8988T (cell line): ENCODE data around the gene OSBP2.

Source experiments
- DNase-seq: peaks from one replicate; pipeline ENCODE4 v3.0.0; 2011

The OSBP2 gene

GRCh38 chr22:30871391-30872284, 177.0 kb downstream of the OSBP2 start:
- peak; percentile 5 for DNase-seq

DNA sequence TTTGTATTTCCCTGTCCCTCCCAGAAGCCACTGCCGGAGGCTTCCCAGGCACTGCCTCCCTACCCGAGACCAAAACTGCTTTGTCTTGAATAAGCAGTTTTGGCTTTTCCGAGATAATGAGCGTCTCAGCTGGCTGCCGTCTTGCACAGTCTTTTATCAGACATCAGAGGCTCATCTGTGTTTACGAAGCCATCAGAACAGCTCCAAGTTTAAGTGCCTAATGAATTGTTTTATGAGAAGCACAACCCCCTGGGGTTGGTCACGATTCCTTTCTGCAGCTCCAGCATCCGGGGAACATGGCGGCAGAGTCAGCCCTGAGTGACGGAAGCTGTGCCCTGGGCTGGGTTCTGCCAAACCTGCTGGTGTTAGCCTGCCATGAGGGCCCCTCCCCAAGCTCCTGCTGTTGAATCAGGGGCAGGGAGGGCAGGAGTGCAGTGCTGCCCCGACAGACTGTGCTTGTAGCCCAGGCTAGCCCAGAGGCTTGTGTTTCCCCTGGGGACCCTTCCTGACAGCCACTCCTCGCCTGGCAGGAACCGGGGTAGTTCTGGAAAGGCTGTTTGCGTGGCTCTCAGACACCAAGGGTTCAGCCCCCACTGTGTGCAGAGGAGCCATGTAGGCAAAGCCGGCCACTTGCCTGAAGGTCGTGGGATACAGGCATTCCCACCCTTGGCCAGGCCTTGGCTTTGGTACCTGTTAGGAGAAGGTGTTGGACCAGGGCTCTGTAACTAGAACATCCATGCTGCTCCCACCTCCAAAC, 177.8 kb downstream of the OSBP2 start:
- DNase-seq, result no peak

DNA sequence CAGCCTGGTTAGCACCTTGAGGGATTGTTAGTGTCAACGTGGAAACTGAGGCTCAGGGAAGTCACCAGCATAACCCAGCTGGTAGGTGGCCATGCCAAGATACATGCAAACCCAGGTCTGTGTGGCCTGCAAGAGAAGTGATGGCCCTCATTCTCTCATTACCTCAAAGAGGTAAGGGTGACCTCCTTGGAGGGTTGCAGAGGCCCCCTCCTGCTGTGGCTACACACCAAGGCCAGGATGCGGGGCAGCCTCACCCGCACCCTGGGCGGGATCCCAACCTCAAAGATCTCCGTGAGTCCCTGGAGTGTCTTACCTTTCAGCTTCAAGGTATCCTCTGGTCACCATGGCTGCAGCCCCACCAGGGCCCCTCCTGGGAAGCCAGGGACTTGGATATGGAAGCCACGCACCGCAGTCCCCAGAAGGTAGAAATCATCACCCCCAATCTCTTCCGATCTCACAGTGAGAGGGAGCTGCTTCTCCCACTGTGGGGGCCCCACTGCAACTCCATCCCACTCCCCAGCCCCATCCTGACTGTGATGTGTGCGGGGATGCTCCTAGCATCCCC, 178.5 kb downstream of the OSBP2 start:
- peak; percentile 4 for DNase-seq

DNA sequence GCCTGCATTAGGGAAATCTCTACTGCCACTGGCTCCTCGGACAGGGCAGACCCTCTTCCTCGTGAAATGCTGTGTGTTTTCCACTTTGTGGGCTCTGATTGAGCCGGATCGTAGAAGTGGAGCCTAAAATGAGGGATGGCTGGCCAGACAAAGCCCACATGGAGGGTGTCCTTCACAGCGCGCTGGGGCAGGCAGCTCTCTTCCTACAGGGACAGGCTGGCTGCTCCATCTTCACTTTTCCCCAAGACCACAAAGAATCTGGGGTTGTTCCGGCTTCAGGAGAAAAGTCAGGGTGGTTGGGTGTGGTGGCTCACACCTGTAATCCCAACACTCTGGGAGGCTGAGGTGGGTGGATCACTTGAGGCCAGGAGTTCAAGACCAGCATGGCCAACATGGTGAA, 179.0 kb downstream of the OSBP2 start:
- no peak for DNase-seq

- no peak for DNase-seq
These were observed 180.0 kb downstream of the OSBP2 start for GRCh38 chr22:30874431-30875370.

GRCh38 chr22:30875481-30876215, 181.0 kb downstream of the OSBP2 start:
- no peak for DNase-seq

DNA sequence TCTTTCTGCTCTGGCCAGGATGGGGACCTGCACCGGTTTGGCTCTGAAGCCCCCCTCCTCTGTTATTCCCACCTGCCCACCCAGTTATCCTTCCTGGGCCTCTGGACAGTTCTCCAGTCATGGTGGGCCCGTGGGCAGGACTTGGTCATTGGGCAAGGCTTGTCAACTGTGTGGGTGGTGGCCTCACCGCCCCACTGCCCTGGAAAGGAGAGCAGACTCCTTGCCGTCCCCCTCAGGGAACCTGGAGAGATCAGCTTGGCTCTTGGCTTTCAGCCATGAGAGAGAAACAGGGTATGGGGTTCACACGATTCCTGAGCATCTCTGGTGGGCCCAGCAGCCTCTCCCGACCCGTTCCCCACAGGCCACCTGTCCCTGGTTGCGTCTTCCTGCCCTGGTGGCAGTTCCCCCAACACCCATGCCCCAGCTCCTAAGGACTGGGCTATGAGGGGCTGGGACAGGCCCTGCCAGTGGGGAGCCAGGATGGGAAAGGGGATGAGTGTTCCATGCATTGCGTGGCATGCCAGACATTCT, 181.6 kb downstream of the OSBP2 start:
- DNase-seq, result no peak

- DNase-seq, result no peak
These were observed 182.4 kb downstream of the OSBP2 start for GRCh38 chr22:30876915-30877553.

- DNase-seq, result no peak
These were observed 183.2 kb downstream of the OSBP2 start for GRCh38 chr22:30877662-30878515.

DNA sequence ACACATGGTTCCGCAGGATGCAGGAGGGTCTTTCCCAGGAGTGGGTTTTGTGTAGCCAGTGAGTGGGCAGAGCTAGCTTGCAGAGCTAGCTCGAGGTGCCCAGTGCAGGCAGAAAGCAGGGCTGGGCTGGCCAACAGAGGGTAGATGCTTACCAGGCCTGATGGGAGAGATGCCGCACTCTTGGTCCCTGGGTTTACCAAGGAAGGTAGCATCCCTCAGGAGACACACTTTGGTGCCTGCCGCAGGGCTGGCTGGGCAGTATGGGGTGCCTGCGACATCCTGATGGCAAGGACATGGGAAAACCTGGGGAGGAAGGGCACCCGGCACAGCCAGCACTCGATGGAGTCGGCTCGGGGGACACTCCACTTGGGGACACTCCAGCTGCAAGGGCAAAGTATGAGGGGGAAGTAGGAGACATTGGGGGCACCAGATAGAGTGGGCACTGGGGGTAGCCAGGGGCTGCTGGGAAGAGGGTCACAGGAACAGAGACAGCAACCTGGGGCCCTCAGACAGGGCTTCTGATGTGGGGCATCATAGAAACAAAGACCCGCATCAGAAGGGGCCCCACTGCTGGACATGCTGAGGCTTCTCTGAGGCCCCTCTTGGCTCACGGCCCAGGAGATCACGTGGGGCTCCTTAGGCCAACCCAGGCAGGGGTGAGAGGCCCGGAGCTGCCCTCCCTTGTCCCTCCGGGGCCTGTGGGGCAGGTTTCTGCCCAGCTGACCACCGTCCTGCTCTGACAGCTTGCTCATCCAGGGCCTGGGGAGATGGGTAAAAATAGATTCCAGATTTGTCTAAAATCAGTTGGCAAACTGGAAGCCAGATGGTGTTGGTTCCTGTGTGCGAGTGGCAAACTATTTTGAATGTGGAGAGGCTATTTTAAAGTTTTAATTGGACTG, 184.1 kb downstream of the OSBP2 start:
- no peak for DNase-seq

DNA sequence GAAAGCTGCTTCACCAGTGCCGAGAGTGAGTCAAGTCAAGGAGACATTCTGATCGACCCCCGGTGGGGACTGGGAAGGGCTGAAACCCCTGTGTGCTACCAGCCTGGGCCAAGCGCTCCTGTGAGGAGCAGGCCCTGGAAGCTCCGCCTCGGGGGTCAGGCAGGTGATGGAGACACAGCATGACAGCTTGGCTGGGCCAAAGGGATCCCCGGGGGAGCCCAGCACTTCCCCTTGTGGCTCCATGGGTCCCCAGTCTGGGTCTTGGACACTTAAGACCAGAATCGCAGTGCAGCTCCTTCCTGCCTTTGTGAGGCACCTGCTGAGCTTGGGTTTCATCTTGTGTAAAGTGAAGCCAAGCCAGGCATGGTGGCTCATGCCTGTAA, 184.7 kb downstream of the OSBP2 start:
- no peak for DNase-seq

- DNase-seq, result no peak
These were observed 185.5 kb downstream of the OSBP2 start for GRCh38 chr22:30880181-30880601.

DNA sequence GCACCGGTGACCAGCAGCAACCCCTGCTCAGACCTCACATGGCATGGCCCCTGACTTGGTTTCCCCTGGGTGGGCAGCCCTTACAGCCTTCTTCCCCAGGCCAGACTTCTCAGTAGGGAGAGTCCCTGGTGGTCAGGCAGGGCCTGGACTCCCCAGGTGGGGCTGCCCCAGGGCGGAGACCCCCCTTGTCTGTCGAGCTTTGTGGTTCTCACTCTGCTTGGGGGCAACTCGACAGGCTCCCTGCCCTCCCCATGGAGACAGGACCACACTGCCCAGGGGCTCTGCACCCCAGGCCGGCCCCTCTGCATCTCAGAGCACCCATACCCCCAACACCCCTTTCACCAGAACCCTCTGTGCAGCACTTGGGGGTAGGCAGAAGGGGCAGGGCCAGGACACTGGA, 186.2 kb downstream of the OSBP2 start:
- no peak for DNase-seq

- no peak for DNase-seq
These were observed 186.9 kb downstream of the OSBP2 start for GRCh38 chr22:30881361-30882183.

- no peak for DNase-seq
These were observed 187.6 kb downstream of the OSBP2 start for GRCh38 chr22:30882184-30882717.

DNA sequence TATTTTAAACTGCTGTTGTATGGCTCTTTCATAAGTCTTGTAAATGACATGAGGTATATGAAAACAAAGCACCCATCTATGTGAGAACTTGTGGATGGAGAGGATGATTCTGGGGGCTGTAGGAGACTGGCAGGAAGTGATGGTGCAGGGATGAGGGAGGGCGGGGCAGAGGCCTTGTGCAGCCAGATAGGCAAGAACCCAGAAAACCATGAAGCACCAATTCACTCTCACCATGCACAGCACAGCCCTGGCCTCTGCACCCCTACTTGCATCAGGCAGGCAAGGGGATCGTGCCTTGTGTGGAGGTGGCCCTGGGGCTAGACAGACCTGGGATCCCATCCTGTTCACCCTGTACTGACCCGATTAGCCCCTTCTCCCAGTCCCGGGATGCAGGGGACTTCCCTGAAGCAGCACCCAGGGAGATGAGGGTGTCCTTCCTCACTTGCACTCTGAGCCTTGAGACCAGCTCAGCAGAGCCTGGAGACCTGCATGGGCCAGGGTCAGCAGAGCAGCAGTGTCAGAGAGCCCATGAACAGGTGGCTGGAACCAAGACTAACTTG, 188.4 kb downstream of the OSBP2 start:
- DNase-seq, result no peak

DNA sequence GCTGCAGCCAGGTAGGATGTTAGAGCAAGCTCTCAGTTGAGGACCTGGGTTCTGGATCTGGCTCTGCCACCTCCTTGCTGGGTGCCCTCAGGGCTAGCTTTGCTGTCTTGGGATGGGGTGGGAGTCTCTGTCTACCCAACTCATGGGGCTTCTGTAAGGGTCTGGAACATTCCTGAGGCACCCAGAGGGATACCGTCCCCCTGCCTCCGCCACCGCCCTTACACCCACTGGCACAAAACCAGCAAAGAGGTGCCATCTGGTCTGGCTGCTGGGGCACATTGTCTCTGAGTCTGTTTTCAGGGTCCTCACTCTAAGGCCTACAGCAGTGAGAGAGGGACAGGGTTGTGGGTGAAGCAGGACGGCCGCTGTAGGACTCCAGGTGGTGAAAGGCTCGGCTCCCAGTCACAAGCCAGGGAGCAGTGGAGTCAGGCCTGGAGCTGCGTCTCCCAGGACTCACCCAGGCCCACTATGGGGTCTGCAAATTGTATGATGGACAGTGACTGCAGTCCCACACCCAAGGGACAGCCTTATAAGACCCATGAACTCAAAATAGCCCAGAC, 189.0 kb downstream of the OSBP2 start:
- no peak for DNase-seq
